GM18508 (cell line): ENCODE data around the gene REXO5.
"Not testable (repeated sequence)": the region's sequence is repeated elsewhere in the genome, so short reads cannot be mapped to it uniquely, and the experiment has no call there.

ENCODE experiments used
- ATAC-seq: cut with Tn5 transposase; IDR thresholded peaks from one replicate; pipeline ENCODE4 v1.9.1; 2021; ENCODE audit warnings: moderate number of reproducible peaks; ENCODE audit not compliant: insufficient read depth, unreplicated experiment

Gene REXO5

DNA sequence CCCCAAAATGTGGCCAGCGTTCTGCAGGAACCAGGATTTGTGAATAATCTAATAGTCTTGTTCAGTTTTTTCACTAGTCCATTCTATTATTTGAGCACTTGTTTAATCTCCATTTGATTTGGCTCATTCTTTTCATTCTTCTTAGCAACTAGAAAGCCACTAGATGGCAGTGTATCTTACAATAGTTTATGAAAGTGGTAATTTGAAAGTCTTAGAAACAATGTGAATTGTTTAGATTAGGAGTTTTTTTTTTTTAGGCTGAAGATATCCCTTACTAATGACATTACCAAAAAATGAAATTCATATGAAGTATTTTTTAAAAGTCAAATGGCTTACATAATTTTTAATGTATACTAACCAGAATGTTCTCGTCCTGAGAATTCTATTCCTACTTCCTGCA lies 6.7 kb upstream of the REXO5 start:
- ATAC-seq: no peak

DNA sequence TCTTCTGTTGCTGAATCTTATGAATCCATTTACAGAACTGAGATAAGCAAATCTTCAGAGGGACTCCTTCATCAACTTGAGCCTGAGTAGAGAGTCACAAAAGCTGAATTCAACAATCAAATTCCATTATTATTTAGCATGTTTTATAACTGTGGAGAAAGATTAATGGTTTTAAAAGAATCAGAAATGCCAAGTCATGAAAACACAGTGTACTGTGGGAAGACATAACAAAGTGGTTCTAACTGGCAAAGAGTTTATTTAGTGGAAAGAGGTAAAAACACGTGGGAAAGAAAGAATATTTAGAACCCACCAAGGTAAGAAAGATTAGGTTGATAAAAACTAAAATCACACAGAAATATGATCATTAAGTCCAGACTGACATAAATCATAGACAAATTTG lies 5.0 kb upstream of the REXO5 start:
- no peak for ATAC-seq

DNA sequence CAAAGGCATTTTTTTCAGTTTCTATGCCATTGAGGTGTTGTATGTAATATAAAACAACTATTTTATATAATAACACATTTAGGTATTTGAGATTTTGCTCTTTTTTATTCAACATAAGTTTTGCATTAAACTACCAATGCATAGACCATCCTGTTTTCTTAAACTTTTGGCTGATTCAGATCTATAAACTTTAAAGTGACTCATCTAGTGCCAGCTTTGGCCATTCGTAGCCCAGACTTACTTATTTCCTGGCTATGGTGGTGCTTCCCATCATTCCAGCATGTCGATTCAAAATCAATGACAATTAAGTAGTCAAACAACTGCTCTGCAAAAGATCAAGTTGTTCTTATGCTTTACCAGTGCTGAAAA lies 3.2 kb upstream of the REXO5 start:
- ATAC-seq: no peak

DNA sequence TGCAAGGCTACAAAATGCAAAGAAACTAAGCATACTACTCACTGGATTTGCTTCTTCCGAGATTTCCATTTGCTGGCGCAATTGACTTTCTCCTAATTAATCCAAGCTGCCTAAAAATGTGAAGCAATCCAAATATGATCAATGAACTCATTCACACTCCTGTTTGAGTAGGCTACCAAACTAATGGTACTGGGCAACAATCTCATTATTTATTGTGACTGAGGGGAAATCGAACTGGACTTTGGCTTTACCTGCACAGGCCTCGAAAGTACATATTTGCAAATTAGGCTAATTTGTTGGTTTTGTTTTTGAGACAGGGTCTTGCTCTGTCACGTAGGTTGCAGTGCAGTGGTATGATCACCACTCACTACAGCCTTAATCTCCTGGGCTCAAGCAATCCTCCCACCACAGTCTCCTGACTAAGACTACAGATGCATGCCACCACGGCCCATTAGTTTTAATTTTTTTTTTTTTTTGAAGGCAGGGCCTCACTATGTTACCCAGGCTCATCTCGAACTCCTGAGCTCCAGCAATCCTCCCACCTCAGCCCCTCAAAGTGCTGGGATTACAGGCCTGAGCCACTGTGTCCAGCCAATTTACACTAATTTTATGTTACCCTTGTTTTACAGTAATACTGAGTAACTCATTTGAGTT lies 2.6 kb upstream of the REXO5 start:
- no peak for ATAC-seq

DNA sequence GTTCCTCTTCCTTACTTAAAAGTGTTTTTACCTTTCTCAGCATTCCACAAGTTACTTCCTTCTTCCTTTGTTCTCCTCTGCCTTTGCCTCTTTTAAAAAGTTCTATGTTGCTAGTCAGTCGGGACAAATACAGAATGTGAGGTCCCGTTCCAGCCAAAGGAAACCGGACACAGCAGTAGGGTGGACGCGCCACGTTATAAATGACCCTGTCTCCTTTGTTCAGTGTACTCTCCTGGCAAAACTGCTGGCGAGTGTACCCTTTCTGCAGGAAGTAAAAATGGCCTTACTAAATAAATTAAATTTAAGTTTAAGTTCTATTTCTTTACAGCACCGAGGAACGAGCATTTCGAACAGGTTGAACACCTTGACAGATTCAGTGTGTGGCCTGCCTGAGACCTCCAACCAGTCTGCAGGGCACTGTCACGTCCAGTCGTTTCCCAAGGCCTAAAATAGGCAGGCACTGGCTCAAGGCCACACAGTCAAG lies 601 bp upstream of the REXO5 start:
- not testable (repeated sequence) for ATAC-seq

DNA sequence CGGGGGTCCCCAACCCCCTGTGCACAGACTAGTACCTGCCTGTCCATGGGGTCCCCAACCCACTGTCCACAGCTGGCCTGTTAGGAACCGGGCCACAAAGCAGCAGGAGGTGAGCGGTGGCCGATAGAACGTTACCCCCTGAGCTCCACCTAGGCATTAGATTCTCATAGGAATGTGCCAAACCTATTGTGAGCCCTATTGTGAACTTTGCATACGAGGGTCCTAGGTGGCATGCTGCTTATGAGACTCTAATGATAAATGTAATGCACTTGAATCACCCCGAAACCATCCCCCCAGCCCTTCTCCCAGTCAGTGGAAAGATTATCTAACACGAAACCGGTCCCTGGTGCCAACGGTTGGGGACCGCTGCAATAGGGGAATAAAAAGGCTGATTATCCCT lies 1.5 kb downstream of the REXO5 start:
- ATAC-seq: no peak

DNA sequence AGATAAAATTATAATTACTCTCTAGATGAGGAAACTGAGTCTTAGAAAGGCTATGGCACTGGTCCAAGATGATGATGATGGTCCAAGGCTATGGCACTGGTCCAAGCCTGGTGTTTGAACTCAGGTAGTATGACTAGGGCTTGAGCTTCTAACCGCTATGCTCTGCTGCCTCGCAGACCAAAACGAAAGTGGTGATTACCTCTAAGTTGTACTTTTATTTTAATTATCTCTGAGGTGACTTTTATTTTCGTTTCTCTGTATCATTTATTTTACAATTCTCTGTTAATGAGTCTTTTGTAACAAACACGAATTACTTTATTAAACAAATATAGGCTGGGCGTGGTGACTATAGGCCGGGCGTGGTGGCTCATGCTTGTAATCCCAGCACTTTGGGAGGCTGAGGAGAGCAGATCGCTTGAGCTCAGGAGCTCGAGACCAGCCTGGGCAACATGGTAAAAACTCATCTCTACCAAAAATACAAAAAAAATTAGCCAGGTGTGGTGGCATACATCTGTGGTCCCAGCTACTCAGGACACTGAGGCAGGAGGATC lies 5.6 kb downstream of the REXO5 start:
- ATAC-seq: no peak

DNA sequence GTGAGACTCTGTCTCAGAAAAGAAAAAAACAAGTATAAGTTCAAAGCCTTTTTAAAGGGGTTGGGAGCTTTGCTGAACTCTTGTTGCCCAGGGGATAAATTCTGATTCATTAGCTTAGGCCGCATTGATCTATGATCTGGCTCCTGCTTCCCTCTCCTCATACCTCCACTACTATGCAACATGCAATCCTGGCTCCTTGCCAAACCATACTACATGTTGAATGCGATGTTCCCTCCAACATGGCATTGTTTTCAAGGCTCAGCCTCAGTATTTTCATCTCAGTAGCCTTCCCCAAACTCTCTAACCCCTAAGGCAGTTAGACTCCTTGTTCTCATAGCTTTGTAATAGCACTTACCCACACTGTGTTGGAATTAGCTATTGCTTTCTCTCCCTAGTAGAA lies 6.2 kb downstream of the REXO5 start:
- ATAC-seq: no peak

DNA sequence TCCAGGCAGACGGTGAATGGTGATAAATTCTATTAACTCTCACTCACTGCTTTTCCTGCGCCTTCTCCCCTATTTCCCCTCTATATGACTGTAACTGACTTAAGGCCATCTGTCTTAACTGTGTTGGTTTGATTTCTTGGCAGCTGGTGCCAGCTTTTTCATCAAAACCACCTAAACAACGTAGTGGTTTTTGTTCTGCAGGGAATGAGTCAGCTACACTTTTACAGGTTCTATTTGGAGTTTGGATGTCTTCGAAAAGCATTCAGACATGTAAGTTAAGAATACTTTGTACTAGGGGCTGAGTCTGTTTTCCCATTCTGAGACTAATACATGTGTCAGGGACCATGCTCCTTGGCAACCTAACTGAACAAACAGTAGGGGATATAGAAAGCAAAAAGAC lies 8.5 kb downstream of the REXO5 start:
- ATAC-seq: no peak

DNA sequence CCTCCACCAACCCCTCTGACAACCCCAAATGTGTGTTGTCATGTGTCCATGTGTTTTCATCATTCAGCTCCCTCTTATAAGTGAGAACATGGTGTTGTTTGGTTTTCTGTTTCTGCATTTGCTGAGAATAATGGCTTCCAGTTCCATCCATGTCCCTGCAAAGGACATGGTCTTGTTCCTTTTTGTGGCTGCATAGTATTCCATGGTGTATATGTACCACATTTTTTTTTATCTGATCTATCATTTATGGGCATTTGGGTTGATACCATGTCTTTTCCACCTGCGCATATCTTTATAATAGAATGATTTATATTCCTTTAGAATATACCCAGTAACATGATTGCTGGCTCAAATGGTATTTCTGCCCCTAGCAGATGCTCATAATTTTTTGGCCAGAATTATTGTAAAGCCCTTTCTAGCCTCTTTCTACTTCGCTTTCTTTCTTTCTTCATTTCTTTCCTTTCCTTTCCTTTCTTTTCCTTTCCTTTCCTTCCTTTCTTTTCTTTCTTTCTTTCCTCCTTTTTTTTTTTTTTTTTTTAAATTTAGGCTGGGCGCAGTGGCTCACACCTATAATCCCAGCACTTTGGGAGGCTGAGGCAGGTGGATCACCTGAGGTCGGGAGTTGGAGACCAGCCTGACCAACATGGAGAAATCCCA lies 12.7 kb downstream of the REXO5 start:
- ATAC-seq: no peak

DNA sequence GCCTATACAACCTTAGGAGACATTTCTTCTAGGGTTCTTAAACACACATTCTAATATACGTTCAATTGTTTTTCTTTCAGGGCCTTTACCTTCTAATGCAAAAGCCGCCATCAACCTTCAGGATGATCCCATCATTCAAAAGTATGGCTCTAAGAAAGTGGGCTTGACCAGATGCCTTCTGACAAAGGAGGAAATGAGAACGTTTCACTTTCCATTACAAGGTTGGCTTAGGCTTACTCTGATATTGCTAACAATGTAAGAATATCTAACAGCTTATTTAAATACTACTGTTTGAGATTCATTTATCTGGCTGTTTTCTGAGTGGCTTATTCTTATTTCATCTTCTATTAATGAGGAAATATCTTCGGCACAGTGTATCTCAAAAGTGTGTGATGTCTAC lies 15.4 kb downstream of the REXO5 start:
- ATAC-seq: no peak

DNA sequence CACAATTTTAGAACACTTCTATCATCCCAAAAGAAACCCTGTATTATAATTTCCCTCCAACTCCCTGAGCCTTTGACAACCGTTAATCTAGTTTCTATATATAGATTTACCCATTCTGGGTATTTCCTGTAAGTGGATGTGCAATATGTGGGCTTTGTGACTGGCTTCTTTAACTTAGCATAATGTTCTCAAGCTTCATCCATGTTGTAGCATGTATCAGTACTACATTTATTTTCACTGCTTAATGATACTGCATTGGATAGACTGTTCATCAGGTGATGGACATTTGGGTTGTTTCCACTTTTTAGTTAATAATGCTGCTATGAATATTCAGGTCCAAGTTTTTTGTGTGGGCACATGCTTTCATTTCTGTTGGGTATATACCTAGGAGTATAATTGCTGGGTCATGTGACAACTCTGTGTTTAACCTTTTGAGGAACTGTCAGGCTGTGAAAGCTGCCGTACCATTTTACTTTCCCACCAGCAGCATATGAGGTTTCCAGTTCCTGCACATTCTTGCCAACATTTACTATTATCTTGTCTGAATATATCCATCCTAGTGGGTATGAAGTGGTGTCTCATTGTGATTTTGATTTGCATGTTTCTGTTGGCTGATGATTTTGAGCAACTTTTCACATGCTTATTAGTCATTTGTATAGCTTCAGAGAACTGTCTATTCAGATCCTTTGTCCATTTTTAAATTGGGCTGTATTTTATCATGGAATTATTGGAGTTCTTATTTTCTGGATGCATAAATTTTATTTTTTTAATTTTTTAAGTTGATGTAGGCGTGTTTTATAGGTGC lies 16.4 kb downstream of the REXO5 start:
- no peak for ATAC-seq

DNA sequence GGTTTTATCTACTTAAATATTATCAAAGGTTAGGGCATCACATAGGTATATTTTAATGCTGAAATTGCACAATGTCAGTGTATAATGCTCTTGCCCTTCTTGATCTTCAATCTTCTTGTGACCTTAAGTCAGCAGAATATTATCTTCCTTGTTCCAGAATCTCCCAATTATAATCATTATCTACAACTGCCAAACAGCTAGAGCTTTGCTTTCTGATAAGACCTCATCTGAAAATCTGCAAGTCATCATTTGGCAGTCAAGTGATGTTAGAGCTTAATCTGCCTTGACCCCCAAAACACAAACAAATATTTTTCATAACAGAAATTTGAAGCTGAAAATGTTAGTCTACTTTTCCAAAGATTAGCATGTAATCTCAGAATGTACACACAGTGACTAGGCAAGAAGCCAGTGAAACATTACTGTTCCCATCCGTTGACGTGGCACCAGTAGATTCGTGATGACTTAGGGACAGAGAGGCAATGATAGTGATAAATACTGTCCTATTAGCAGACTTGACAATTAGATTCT lies 19.8 kb downstream of the REXO5 start:
- no peak for ATAC-seq

DNA sequence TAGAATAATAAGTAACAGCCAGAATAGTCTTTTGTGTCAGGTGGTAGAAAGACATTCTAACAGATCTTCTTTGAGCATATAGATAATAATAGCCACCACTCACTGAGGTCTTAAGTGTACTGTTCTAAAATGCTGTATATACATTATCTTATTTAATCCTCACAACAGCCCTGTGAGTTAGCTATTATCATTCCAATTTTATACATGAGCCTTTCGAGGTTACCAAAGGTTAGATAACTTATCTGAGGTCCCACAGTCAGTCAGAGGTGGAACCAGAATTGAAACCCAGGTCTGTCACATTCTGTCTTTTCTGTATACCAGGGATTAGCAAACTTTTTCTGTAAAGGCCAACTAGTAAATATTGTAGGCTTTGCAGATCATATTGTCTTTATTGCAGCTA lies 23.2 kb downstream of the REXO5 start:
- no peak for ATAC-seq

DNA sequence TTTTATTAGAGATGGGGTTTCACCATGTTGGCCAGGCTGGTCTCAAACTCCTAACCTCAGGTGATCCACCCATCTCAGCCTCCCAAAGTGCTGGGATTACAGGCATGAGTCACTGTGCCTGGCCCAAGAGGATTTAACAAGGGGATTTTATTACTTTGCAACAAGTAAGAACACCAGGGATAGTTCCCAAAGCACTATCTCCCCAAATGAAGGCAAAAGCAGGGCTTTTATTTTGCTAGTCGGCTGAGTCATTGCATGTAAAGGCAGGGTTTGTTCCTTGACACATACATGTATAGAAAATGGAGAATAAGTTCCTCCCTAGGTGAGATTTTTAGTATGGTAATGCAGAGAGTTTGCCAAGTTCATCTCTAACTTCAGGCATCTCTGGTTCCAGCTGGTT lies 24.0 kb downstream of the REXO5 start:
- no peak for ATAC-seq

DNA sequence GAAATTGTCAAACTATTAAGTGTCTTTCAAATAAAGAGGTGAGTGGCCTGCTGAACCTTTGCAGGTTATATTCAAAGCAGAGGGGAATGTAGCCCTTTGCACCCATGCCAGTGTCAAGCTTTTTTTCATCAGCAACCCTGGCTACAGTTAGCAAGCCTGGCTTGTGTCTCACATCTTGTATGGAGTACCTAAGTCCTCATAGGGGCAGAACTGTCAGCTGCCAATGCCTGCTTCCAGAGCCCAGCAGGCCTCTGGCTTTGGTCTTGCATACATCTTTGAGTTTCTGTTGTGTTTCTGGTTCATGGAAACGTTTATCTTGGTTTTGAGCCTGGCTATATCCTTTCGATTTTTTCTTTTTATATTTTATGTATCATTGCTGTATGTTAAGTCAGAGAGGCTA lies 26.8 kb downstream of the REXO5 start:
- ATAC-seq: no peak

DNA sequence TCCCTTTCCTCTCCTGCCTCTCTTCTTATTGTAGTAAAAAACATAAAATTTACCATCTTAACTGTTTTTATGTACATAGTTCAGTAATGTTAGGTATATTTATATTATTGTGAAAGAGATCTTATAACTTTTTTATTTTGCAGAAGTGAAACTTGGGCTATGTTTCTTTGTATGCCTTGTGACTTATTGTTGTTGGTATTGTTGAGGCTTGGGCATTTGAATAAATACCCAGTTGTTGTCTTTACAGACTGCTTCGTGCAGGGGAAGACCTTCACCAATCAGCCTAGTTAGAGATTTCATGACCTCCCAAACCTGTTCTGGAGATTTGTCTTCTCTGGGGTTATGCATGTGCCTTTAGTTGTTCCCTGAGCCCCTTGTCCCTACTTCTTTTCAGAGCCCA lies 31.9 kb downstream of the REXO5 start:
- no peak for ATAC-seq

DNA sequence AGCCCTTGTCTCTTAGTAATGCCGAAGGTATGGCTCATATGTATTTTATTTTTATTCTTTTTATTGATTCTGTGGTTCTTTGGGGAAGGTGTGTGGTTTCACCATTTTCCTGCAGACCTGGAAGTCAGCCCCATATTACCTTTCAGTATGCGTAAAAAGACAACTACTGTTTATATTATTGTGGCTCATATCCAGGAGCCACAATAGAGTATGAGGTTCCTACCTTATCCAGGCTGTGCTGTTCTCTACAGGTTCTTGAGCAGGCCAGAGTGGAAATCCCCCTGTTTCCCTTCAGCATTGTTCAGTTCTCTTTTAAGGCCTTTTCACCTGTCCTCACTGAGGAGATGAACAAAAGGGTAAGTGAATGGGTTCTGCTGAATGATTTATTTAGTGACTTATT lies 33.2 kb downstream of the REXO5 start:
- ATAC-seq: no peak

DNA sequence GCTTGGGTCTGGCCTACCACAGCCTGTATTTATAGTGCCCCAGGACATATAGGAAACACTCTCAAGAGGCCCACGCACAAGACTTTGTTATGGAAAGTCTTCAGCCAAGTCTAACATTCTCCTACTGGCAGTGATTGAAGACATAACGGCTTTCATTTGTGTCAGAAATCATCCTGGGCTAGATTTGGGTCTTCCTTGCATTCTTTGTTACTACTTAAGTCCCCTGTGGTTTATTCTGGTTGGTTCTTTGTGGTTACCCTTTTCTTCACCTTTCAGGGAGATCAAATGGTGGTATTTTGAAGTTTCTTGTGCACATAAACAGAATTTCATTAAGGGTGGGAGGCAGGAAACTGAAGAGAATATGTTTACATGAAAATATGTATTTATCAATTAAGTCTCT lies 37.7 kb downstream of the REXO5 start:
- no peak for ATAC-seq

DNA sequence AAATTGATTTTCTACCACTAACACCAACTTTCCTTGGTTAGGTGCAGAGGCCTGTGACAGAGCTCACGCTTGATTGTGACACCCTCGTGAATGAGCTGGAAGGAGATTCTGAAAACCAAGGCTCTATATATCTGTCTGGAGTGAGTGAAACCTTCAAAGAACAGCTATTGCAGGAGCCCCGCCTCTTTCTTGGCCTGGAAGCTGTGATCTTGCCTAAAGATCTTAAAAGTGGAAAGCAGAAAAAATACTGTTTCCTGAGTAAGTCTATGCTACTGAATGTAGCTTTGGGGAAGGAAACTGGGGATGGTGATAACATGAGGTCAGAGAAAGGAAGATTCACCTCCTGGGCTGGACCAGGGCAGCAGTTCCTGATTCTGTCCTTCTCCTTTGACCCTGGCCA lies 38.3 kb downstream of the REXO5 start:
- no peak for ATAC-seq

DNA sequence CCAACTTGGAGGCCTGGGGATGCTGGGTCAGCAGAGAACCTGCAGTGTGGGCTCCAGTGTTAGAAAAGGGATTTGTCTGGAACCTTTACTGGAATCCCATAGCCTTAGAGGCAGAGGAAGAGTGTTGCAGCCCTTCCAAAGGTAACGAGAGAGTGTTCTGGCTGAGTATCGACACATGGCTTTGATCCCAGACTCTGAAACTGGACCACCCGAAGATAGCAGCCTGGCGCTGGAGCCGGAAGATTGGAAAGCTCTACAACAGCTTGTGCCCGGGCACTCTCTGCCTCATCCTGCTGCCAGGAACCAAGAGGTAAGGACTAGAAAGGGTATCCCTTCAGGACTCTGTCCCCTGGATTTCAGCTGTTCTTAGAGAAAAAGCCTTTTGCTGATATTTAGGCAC lies 39.7 kb downstream of the REXO5 start:
- ATAC-seq: no peak
